GM12864 (cell line): ENCODE data around the gene VWDE.

ENCODE experiments used
- DNase-seq: peaks from one replicate; pipeline ENCODE4 v3.0.0-alpha.2; 2011; ENCODE audit warnings: low read depth
- H3K4me3 ChIP-seq: 2 replicates; pipeline ENCODE4 v1.5.1; 2011; ENCODE audit warnings: mild to moderate bottlenecking, low read depth, low read length, control low read depth
- TF ChIP-seq, protein P1 (sequence below): IDR thresholded peaks from 2 replicates; pipeline ENCODE4 v1.5.1; 2011; ENCODE audit warnings: low read depth, mild to moderate bottlenecking, moderate library complexity, low read length, control low read depth, inconsistent platforms; ENCODE audit errors: missing control alignments

The VWDE gene

DNA sequence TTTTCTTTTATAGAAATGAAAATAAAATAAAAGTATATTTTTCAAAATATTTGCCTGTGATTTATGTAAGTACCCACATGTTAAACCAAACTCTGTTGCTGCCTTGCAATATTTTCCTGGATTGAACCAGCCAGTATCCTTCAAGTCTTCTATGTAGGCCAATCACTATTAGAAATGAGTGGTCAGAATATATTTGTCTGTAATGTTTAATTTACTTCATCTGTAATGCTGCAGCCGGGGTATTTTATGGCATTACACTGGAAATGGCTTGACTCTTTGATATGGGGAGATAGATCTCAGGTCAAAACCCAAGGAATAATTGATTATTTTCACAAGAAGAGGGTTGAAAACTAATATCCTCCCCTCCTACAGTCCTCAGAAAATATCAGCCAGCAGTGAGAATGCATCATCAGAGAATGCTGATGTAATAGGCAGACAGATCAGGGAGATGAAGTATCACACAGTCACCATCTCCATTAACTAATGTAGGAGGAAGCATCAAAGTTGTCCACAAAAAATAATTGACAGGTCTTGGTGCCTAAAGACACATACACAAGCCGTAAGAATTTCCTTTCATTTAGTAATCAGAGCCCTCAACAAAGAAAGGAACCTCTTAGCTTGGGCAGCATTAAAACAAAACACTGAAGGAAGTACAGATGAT is 82.5 kb downstream of the VWDE start:
- TF ChIP-seq, protein P1, sequence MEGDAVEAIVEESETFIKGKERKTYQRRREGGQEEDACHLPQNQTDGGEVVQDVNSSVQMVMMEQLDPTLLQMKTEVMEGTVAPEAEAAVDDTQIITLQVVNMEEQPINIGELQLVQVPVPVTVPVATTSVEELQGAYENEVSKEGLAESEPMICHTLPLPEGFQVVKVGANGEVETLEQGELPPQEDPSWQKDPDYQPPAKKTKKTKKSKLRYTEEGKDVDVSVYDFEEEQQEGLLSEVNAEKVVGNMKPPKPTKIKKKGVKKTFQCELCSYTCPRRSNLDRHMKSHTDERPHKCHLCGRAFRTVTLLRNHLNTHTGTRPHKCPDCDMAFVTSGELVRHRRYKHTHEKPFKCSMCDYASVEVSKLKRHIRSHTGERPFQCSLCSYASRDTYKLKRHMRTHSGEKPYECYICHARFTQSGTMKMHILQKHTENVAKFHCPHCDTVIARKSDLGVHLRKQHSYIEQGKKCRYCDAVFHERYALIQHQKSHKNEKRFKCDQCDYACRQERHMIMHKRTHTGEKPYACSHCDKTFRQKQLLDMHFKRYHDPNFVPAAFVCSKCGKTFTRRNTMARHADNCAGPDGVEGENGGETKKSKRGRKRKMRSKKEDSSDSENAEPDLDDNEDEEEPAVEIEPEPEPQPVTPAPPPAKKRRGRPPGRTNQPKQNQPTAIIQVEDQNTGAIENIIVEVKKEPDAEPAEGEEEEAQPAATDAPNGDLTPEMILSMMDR, result no peak
- H3K4me3 ChIP-seq, result no peak overlapping the region
- no peak for DNase-seq

DNA sequence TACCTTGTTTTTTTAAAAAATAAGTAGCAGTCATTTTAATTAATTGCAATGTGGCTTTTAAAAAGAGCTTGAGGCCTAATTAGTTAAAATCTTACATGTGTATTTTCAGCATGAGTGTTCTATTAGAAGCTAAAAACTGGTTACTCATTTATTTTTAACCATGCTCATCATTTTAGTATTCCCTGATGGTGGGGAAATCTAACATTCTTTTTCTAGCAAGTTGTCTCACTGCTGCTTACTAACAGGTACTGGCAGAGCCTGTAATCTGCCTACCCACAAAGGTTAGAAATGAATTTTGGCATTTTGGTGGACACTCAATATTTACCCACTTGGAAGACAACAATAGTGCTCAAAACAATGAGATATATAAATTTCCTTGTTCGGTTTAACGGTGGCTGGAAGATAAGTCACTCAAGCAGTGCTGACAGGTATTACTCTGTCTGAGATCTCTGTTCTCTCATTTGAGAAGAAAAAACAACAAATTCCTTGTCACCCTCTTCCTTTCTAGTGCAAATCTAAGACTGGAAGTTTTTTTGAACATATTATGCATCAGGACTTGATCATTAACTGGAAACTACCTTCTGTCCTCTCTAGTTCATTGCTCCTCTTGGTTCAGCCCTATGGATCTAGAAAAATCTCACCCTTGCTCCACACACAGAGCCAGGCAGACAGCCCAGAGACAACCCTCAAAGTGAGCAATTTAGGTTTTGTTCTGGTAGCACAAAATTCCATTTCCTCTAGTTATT is 83.3 kb downstream of the VWDE start:
- DNase-seq, result no peak
- no peak overlapping the region for H3K4me3 ChIP-seq
- TF ChIP-seq, protein P1, result no peak

DNA sequence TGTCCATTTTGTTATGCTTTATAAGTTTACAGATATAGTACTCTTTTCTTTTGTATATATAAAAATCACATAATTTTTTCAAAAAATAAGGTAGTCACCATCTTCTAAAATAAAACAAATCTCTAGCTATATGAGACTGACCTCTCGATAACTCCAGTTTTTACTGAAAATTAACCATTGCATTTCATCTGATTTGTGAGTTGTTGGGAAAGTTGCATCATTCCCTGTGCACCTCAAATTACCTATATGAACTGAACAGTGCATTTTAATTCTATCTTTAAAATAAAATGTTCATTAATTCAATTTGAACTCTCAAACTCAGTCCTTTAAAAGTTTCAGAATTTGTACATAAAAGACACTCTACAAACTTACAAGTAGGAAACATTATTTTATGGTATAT is 86.0 kb downstream of the VWDE start:
- TF ChIP-seq, protein P1, result no peak
- no peak for DNase-seq
- no peak overlapping the region for H3K4me3 ChIP-seq

DNA sequence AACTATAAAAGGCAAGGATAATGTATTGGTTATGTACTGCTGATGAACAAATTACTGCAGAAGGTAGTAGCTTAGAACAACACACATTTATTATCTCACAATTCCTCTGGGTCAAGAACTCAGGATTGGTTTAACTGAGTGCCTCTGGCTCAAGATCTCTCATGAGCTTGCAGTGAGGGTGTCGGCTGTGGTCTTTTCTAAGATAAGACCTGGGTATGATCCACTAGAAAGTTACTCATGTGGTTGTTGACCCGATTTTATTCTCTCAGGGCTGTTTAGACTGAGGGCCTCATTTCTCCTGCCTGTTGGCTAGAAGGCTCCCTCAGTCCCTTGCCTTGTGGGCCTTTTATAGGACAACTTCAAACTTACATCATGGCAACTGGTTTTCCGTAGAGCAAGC is 86.7 kb downstream of the VWDE start:
- H3K4me3 ChIP-seq, result no peak overlapping the region
- no peak for DNase-seq
- TF ChIP-seq, protein P1, result no peak

DNA sequence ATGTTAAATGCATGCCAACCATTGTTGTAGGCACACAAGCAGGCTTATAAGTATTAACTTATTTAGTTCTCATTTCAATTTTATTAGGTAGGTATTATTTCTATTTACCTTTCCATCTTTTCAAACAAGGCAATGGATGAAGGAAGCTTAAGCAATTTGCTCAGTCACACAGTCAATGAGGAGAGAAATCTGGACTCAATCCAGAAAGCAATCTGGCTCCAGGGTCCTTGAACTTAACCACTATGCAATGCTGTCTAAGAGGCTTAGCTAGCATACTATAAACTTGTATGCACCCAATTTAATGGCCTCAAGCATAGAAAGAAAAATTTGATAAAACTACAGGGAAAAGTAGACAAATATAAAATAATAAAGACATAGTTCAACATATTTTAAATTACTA is 88.6 kb downstream of the VWDE start:
- TF ChIP-seq, protein P1, result no peak
- H3K4me3 ChIP-seq, result no peak overlapping the region
- DNase-seq, result no peak

DNA sequence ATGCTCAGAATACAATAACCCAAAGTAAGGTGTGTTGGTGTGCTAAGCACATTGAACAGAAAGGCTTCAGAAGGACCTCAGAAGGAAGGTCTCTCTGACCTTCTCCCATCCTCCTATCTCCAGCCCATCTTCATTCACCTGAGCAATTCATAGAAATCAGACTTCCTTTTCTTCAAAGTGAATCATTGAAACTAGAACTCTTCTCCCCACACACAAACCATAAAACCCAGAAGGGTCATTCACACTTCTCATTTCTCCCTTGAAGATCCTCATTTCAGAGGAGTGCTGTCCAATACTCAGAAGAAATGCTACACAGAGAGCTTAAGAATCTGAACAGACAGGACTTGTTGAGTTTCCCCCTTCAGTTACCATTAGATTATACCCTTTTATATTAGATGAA is 89.5 kb downstream of the VWDE start:
- DNase-seq, result no peak
- TF ChIP-seq, protein P1, result no peak
- H3K4me3 ChIP-seq, result no peak overlapping the region
